Left ventricle myocardium inferior (tissue), 1 donor: ENCODE data around the gene EMC7. TPM values are rescaled to one million over a fixed set of nuclear protein-coding genes. Genes with fewer than 3 reads are reported as not detected.
A peak's percentile ranks its signal among the peaks of the same experiment; 100 is the strongest.

Experiments
- DNase-seq: peaks from one replicate; pipeline ENCODE4 v3.0.0-alpha.2; 2020
- H3K27ac ChIP-seq: fragments of 200-600 bp; replicated peaks from 2 replicates; pipeline ENCODE4 v1.8.0; 2021
- H3K27me3 ChIP-seq: fragments of 200-600 bp; 2 replicates; pipeline ENCODE4 v1.8.0; 2021; ENCODE audit warnings: low read depth
- H3K36me3 ChIP-seq: fragments of 200-600 bp; 2 replicates; pipeline ENCODE4 v1.8.0; 2021
- H3K4me1 ChIP-seq: fragments of 200-600 bp; 2 replicates; pipeline ENCODE4 v1.8.0; 2021
- H3K4me3 ChIP-seq: fragments of 200-600 bp; 2 replicates; pipeline ENCODE4 v1.8.0; 2021; ENCODE audit warnings: mild to moderate bottlenecking, moderate library complexity
- H3K9me3 ChIP-seq: fragments of 200-600 bp; replicated peaks from 2 replicates; pipeline ENCODE4 v1.8.0; 2021
- CTCF ChIP-seq: fragments of 200-600 bp; IDR thresholded peaks from 2 replicates; pipeline ENCODE4 v1.8.0; 2021; ENCODE audit warnings: antibody characterized with exemption, mild to moderate bottlenecking, borderline replicate concordance
- intact Hi-C: fragments of 100-400 bp; cut with micrococcal nuclease; formaldehyde crosslinking; loops from one replicate; pipeline ENCODE4 v1.11.0; 2022
- total RNA-seq: library from RNA; stranded (reverse); fragmentation: NEBNext Ultra II Directional; extraction: Animal tissue kit (Norgen Biotek cat#: 25700); gene quantifications from one replicate; pipeline ENCODE4 v1.2.1, GENCODE V29; 2021
- donor health status: DM: no; HTN: yes; CAD: no; lungs with severe emphysema.

Gene EMC7
- total RNA-seq, 1 donor from 2014 or later = 56.5 TPM

DNA sequence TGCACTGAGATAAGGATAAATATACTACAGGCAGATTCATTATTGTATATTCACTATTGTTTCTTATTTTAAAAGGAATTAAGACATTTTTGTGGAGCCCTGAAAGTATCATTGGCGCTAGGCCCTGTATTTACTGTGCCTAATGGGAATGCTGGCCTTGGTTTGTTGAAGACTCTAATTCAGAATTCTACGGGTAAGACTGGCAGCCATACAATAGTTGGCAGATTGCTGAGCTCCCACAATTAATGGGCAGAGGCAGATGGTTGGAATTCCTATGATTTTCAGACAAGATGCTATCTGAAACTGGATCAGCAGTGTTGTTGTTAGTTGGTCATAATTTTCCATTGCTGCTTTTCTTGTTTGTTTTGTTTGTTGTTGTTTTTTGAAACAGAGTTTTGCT, 15.0 kb upstream of the EMC7 start:
- H3K36me3 ChIP-seq = no peaks in the 10 kb centered on the region

GRCh38 chr15:34114739-34115138, 13.1 kb upstream of the EMC7 start:
- intact Hi-C loops = no loop called here
- Histone ChIP-seq H3K9me3 (no peaks in the 10 kb centered on the region), H3K4me3 (no peak overlapping the region), H3K27ac (no peak overlapping the region), H3K27me3 (peaks cover 33% of the 10 kb centered on the region), H3K36me3 (no peaks in the 10 kb centered on the region), H3K4me1 (no peaks in the 10 kb centered on the region)
- TF ChIP-seq CTCF = no peak
- DNase-seq = no peak

More for the DNA sequence above, 15.0 kb upstream of the EMC7 start:
- DNase-seq = no peak
- no peak for TF ChIP-seq CTCF
- H3K27me3 ChIP-seq = peaks cover 33% of the 10 kb centered on the region
- no peaks in the 10 kb centered on the region for H3K4me1 ChIP-seq
- no peaks in the 10 kb centered on the region for H3K9me3 ChIP-seq
- H3K27ac ChIP-seq = no peak overlapping the region
- no peak overlapping the region for H3K4me3 ChIP-seq
- intact Hi-C loops = no loop called here

- Histone ChIP-seq H3K36me3 (no peaks in the 10 kb centered on the region), H3K9me3 (no peaks in the 10 kb centered on the region), H3K4me1 (no peaks in the 10 kb centered on the region), H3K4me3 (no peak overlapping the region), H3K27me3 (peaks cover 33% of the 10 kb centered on the region), H3K27ac (no peak overlapping the region)
- no peak for DNase-seq
- TF ChIP-seq CTCF = no peak
- intact Hi-C loops = no loop called here
Observed at GRCh38 chr15:34114215-34114614, 12.6 kb upstream of the EMC7 start.

DNA sequence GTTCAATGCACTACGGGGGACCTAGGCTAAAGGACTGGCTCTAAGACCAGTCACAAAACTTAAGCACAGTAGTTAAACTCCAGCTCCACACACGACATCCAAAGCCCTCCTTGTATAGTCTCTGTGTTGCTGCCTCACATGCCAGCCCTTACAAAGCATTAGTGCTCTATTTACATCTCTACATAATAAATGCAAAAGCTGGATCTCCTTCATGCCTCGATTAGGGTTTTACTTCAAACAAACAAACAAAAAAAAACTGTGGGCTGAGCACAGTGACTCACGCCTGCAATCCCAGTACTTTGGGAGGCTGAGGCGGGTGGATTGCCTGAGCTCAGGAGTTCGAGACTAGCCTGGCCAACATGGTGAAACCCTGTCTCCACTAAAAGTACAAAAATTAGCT, 9.8 kb upstream of the EMC7 start:
- H3K27me3 ChIP-seq = peaks cover 23% of the 10 kb centered on the region
- H3K4me3 ChIP-seq = no peak overlapping the region
- no peak overlapping the region for H3K27ac ChIP-seq
- TF ChIP-seq CTCF = no peak
- intact Hi-C loops = no loop called here
- no peaks in the 10 kb centered on the region for H3K4me1 ChIP-seq
- H3K36me3 ChIP-seq = no peaks in the 10 kb centered on the region
- no peak for DNase-seq
- no peaks in the 10 kb centered on the region for H3K9me3 ChIP-seq

GRCh38 chr15:34109797-34110663, 8.4 kb upstream of the EMC7 start:
- H3K4me1 ChIP-seq = no peaks in the 10 kb centered on the region
- H3K9me3 ChIP-seq = no peaks in the 10 kb centered on the region
- peaks cover 11% of the 10 kb centered on the region for H3K27me3 ChIP-seq
- peak; percentile 55 for TF ChIP-seq CTCF
- intact Hi-C loops = loop anchor here (10.0 kb wide), 1 partner anchor 115 kb away; the partner anchor contains the start of gene EMC4
- H3K27ac ChIP-seq = no peak overlapping the region
- no peak overlapping the region for H3K4me3 ChIP-seq
- no peak for DNase-seq
- no peaks in the 10 kb centered on the region for H3K36me3 ChIP-seq
